HepG2 (cell line): ENCODE results near the gene SETD1B. TPM values are rescaled to one million over a fixed set of nuclear protein-coding genes. Genes with fewer than 3 reads are reported as not detected.
A peak's percentile ranks its signal among the peaks of the same experiment; 100 is the strongest.

Experiments
- GATA4 ChIP-seq: sonication (generic); IDR thresholded peaks from 2 replicates; pipeline ENCODE4 v1.6.1; 2016; ENCODE audit warnings: antibody characterized with exemption, low read depth, borderline replicate concordance
- ISL2 ChIP-seq: sonication (generic); formaldehyde crosslinking; IDR thresholded peaks from 2 replicates; pipeline ENCODE4 v1.5.0; 2020; ENCODE audit warnings: missing genetic modification reagents
- MIER2 ChIP-seq: IDR thresholded peaks from 2 replicates; pipeline ENCODE4 v1.6.1; 2016; ENCODE audit warnings: missing biosample characterization, missing genetic modification reagents
- SMAD9 ChIP-seq: sonication (generic); formaldehyde crosslinking; IDR thresholded peaks from 2 replicates; pipeline ENCODE4 v1.5.1; 2020; ENCODE audit warnings: mild to moderate bottlenecking, missing genetic modification reagents
- TCF7 ChIP-seq: sonication (generic); IDR thresholded peaks from 2 replicates; pipeline ENCODE4 v1.6.1; 2016; ENCODE audit warnings: antibody characterized with exemption, low read depth
- TEAD3 ChIP-seq: optimal IDR thresholded peaks from 2 replicates; pipeline ENCODE3; 2016; ENCODE audit warnings: borderline replicate concordance
- TGIF2 ChIP-seq: IDR thresholded peaks from 2 replicates; pipeline ENCODE4 v1.6.1; 2016; ENCODE audit warnings: control low read depth, missing compliant biosample characterization
- TMF1 ChIP-seq: sonication (generic); formaldehyde crosslinking; IDR thresholded peaks from 2 replicates; pipeline ENCODE4 v1.8.1; 2022; ENCODE audit warnings: low read depth, missing genetic modification reagents
- ZBTB21 ChIP-seq: sonication (generic); formaldehyde crosslinking; IDR thresholded peaks from 2 replicates; pipeline ENCODE4 v1.4.0; 2020; ENCODE audit warnings: missing genetic modification reagents
- ZNF496 ChIP-seq: sonication (generic); formaldehyde crosslinking; IDR thresholded peaks from 2 replicates; pipeline ENCODE4 v1.8.1; 2023; ENCODE audit warnings: mild to moderate bottlenecking, moderate library complexity, missing genetic modification reagents; ENCODE audit not compliant: insufficient replicate concordance
- ZNF768 ChIP-seq: sonication (generic); formaldehyde crosslinking; IDR thresholded peaks from 2 replicates; pipeline ENCODE4 v1.4.0; 2020; ENCODE audit warnings: missing genetic modification reagents
- ZNF773 ChIP-seq: sonication (generic); formaldehyde crosslinking; IDR thresholded peaks from 2 replicates; pipeline ENCODE4 v1.4.0; 2020; ENCODE audit warnings: missing genetic modification reagents, borderline replicate concordance
- polyA plus RNA-seq, 8 experiments: library from polyadenylated mRNA; depleted of rRNA in 3 of 8; stranded (reverse) in 7 of 8; unstranded in 1 of 8; fragments of >200 nt; fragmentation: Illumina TruSeq in 4 of 8; extraction: Trizol in 4 of 8; gene quantifications; 2 replicates each; pipeline versions ENCODE4 v1.2.1 to v1.2.3, GENCODE V29; 2011 to 2016; ENCODE audit warnings: low read depth in 4 of 8, missing spikeins in 1 of 8, mixed read lengths in 1 of 8; ENCODE audit not compliant: insufficient read depth in 1 of 8
- total RNA-seq, 5 experiments: library from RNA; depleted of rRNA; stranded (reverse); fragments of >200 nt; fragmentation: Illumina TruSeq; extraction: Trizol; gene quantifications; 2 replicates each; pipeline ENCODE4 v1.2.3, GENCODE V29; 2016; ENCODE audit warnings: low read depth in 1 of 5
- TF ChIP-seq, protein P1 (sequence below): sonication (generic); formaldehyde crosslinking; conservative IDR thresholded peaks from 2 replicates; pipeline ENCODE4 v1.8.1; 2023; ENCODE audit warnings: missing genetic modification reagents
- TF ChIP-seq, protein P2 (sequence below): sonication (generic); formaldehyde crosslinking; IDR thresholded peaks from 2 replicates; pipeline ENCODE4 v1.5.1; 2020; ENCODE audit warnings: mild to moderate bottlenecking, missing genetic modification reagents, borderline replicate concordance
- TF ChIP-seq, protein P3 (sequence below): sonication (generic); formaldehyde crosslinking; conservative IDR thresholded peaks from 2 replicates; pipeline ENCODE4 v1.4.0; 2020; ENCODE audit warnings: missing genetic modification reagents
- TF ChIP-seq, protein P4 (sequence below): sonication (generic); formaldehyde crosslinking; IDR thresholded peaks from 2 replicates; pipeline ENCODE4 v1.9.0; 2021; ENCODE audit warnings: missing genetic modification reagents, borderline replicate concordance
- TF ChIP-seq, protein P5 (sequence below): sonication (generic); formaldehyde crosslinking; IDR thresholded peaks from 2 replicates; pipeline ENCODE4 v1.9.0; 2022; ENCODE audit warnings: low read depth, missing genetic modification reagents
- TF ChIP-seq, protein P6 (sequence below): sonication (generic); formaldehyde crosslinking; IDR thresholded peaks from 2 replicates; pipeline ENCODE4 v1.5.0; 2020; ENCODE audit warnings: missing genetic modification reagents
- TF ChIP-seq, protein P7 (sequence below): sonication (generic); formaldehyde crosslinking; IDR thresholded peaks from 2 replicates; pipeline ENCODE4 v1.4.0; 2020; ENCODE audit warnings: mild to moderate bottlenecking, missing genetic modification reagents

SETD1B gene
- total and polyA plus RNA-seq, 2 of the 13 experiments (the other 11 are each of a cell fraction or from before 2014, with no cell fraction given), result 1.1 to 1.4 TPM

DNA sequence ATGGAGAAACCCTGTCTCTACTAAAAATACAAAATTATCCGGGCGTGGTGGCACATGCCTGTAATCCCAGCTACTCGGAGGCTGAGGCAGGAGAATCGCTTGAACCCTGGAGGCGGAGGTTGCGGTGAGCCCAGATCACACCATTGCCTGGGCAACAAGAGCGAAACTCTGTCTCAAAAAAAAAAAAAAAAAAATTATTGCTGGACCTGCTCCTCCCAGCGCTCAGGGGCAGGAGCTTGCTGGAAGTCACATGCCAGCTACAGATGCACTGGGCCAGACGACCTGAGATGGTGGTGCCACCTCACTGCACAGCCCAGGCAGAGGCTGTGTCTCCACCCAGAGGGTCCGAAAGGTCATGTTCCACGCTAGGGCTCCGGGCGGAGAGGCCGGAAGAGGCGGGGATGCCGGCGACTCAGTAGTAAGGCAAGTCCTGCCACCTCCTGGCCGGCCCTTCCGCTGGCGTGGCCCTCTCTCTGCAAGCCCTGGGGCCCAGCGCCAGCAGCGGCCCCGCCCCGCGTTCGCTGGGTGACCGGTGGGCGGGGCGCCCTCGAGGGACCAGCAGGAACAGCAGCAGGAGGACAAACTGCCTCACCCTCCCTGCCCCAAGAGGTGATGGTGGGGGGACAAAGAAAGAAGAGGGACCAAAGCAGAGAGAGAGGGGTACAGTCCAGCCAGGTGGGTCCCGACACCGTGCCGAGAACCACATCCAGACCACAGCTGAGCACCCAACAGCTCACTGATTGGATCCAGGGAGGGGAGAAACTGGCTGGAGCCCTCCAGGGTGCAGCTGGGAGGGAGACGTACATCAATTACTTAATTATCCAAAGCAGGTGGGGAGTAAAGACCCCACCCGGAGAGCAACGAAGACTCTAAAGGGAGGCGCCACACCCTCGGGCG is 6.7 kb upstream of the SETD1B start (continued):
- TF ChIP-seq, protein P1, sequence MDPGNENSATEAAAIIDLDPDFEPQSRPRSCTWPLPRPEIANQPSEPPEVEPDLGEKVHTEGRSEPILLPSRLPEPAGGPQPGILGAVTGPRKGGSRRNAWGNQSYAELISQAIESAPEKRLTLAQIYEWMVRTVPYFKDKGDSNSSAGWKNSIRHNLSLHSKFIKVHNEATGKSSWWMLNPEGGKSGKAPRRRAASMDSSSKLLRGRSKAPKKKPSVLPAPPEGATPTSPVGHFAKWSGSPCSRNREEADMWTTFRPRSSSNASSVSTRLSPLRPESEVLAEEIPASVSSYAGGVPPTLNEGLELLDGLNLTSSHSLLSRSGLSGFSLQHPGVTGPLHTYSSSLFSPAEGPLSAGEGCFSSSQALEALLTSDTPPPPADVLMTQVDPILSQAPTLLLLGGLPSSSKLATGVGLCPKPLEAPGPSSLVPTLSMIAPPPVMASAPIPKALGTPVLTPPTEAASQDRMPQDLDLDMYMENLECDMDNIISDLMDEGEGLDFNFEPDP (CRISPR knock-in tag), result no peak
- no peak for TF ChIP-seq TMF1 (CRISPR knock-in tag)
- TF ChIP-seq, protein P2, sequence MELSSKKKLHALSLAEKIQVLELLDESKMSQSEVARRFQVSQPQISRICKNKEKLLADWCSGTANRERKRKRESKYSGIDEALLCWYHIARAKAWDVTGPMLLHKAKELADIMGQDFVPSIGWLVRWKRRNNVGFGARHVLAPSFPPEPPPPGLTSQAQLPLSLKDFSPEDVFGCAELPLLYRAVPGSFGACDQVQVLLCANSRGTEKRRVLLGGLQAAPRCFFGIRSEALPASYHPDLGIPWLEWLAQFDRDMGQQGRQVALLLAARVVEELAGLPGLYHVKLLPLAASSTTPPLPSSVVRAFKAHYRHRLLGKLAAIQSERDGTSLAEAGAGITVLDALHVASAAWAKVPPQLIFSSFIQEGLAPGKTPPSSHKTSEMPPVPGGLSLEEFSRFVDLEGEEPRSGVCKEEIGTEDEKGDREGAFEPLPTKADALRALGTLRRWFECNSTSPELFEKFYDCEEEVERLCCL (CRISPR knock-in tag), result no peak
- no peak for TF ChIP-seq ZNF773 (CRISPR knock-in tag)
- TF ChIP-seq SMAD9 (CRISPR knock-in tag), result no peak
- TF ChIP-seq, protein P3, sequence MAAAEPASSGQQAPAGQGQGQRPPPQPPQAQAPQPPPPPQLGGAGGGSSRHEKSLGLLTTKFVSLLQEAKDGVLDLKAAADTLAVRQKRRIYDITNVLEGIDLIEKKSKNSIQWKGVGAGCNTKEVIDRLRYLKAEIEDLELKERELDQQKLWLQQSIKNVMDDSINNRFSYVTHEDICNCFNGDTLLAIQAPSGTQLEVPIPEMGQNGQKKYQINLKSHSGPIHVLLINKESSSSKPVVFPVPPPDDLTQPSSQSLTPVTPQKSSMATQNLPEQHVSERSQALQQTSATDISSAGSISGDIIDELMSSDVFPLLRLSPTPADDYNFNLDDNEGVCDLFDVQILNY (CRISPR knock-in tag), result no peak
- TF ChIP-seq, protein P4, sequence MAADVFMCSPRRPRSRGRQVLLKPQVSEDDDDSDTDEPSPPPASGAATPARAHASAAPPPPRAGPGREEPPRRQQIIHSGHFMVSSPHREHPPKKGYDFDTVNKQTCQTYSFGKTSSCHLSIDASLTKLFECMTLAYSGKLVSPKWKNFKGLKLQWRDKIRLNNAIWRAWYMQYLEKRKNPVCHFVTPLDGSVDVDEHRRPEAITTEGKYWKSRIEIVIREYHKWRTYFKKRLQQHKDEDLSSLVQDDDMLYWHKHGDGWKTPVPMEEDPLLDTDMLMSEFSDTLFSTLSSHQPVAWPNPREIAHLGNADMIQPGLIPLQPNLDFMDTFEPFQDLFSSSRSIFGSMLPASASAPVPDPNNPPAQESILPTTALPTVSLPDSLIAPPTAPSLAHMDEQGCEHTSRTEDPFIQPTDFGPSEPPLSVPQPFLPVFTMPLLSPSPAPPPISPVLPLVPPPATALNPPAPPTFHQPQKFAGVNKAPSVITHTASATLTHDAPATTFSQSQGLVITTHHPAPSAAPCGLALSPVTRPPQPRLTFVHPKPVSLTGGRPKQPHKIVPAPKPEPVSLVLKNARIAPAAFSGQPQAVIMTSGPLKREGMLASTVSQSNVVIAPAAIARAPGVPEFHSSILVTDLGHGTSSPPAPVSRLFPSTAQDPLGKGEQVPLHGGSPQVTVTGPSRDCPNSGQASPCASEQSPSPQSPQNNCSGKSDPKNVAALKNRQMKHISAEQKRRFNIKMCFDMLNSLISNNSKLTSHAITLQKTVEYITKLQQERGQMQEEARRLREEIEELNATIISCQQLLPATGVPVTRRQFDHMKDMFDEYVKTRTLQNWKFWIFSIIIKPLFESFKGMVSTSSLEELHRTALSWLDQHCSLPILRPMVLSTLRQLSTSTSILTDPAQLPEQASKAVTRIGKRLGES, result no peak
- TF ChIP-seq TCF7, result peak; percentile 41; the same call in 1 of the 2 replicates
- TF ChIP-seq ZBTB21 (CRISPR knock-in tag), result no peak
- TF ChIP-seq ZNF496 (CRISPR knock-in tag), result no peak
- no peak for TF ChIP-seq GATA4
- TF ChIP-seq MIER2 (CRISPR knock-in tag), result peak; percentile 35; the same call in 1 of the 2 replicates
- TF ChIP-seq, protein P5, sequence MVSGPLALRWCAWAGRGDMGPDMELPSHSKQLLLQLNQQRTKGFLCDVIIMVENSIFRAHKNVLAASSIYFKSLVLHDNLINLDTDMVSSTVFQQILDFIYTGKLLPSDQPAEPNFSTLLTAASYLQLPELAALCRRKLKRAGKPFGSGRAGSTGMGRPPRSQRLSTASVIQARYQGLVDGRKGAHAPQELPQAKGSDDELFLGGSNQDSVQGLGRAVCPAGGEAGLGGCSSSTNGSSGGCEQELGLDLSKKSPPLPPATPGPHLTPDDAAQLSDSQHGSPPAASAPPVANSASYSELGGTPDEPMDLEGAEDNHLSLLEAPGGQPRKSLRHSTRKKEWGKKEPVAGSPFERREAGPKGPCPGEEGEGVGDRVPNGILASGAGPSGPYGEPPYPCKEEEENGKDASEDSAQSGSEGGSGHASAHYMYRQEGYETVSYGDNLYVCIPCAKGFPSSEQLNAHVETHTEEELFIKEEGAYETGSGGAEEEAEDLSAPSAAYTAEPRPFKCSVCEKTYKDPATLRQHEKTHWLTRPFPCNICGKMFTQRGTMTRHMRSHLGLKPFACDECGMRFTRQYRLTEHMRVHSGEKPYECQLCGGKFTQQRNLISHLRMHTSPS (CRISPR knock-in tag), result peak; percentile 98
- no peak; the same call in 1 of the 2 replicates for TF ChIP-seq ISL2 (CRISPR knock-in tag)
- TF ChIP-seq, protein P6, sequence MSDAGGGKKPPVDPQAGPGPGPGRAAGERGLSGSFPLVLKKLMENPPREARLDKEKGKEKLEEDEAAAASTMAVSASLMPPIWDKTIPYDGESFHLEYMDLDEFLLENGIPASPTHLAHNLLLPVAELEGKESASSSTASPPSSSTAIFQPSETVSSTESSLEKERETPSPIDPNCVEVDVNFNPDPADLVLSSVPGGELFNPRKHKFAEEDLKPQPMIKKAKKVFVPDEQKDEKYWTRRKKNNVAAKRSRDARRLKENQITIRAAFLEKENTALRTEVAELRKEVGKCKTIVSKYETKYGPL (CRISPR knock-in tag), result no peak
- TF ChIP-seq TEAD3, result peak; percentile 75
- TF ChIP-seq TGIF2 (CRISPR knock-in tag), result 0 out of 2 replicates have a peak, but pooled peaks have one; percentile 50
- TF ChIP-seq ZNF768, result peak; percentile 72
- TF ChIP-seq, protein P7, sequence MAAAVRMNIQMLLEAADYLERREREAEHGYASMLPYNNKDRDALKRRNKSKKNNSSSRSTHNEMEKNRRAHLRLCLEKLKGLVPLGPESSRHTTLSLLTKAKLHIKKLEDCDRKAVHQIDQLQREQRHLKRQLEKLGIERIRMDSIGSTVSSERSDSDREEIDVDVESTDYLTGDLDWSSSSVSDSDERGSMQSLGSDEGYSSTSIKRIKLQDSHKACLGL (CRISPR knock-in tag), result peak; percentile 83
